Activated T-cell treated with anti-CD3 and anti-CD28 coated beads, Interleukin-2, amount 50 U/mL, for 4 hours (primary cell): ENCODE data around the gene BTRC. TPM values are rescaled to one million over a fixed set of nuclear protein-coding genes. Genes with fewer than 3 reads are reported as not detected.
A peak's percentile ranks its signal among the peaks of the same experiment; 100 is the strongest.

Experiments
- ATAC-seq, 2 donors: fragments of 200-7000 bp; cut with Tn5 transposase; one replicate each; pipeline ENCODE4 v1.10.0; 2021
- DNase-seq: peaks from one replicate; pipeline ENCODE4 v3.0.0-alpha.2; 2020
- H3K27me3 Mint-ChIP-seq: one replicate; pipeline ENCODE4 v1.8.0; 2021; ENCODE audit warnings: low read depth, mixed read lengths
- H3K36me3 Mint-ChIP-seq: one replicate; pipeline ENCODE4 v1.8.0; 2022; ENCODE audit warnings: mixed read lengths; ENCODE audit not compliant: insufficient read depth
- H3K4me1 Mint-ChIP-seq: one replicate; pipeline ENCODE4 v1.8.0; 2021; ENCODE audit warnings: low read depth, mixed read lengths
- H3K4me3 Mint-ChIP-seq: one replicate; pipeline ENCODE4 v1.8.0; 2021; ENCODE audit warnings: mild to moderate bottlenecking, moderate library complexity, mixed read lengths
- H3K9me3 Mint-ChIP-seq: one replicate; pipeline ENCODE4 v1.8.0; 2021; ENCODE audit warnings: mixed read lengths
- total RNA-seq, 3 donors: library from RNA; stranded (reverse); gene quantifications; one replicate each; pipeline ENCODE4 v1.2.1, GENCODE V29; 2021

Gene BTRC
- total RNA-seq, 3 donors from 2014 or later: 14.2 to 19.5 (median 14.8) TPM

DNA sequence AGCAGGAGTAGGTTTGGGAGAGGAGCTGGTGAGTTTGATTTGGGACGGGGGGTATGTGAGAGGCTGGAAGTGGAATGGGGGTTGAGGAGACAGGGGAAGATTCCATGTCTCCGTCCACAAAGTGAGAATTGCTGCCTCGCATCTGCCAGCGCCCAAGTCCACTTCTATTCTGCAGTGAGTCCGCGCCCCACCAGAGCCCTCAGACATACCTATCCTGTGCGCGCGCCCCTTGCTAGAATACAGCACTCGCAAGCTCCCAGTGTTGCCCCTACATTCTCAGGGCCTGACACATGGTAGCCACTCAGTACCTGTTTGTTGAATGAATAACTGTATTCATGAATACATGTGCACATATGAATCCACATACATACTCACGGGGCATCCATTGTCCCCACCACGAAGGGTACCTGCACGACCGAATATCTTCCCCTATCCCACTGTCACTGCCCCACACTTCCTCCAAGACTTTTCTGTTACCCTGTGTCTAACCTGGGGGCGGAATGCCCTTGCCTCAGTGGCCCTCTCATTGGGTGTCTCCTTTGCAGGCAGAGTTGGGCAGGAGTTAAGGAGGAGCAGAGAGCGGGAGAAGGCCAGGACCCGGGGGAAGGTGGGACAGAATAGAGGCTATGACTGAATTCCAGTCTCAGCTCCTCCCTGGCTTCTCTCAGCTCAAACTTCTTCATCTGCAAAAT is 214.2 kb downstream of the BTRC start:
- no peak overlapping the region for H3K4me3 Mint-ChIP-seq
- ATAC-seq: no peak
- H3K36me3 Mint-ChIP-seq: no peaks in the 10 kb centered on the region
- H3K9me3 Mint-ChIP-seq: peaks cover 3% of the 10 kb centered on the region
- no peak for DNase-seq
- peaks cover 9% of the 10 kb centered on the region for H3K4me1 Mint-ChIP-seq
- peaks cover 58% of the 10 kb centered on the region for H3K27me3 Mint-ChIP-seq

DNA sequence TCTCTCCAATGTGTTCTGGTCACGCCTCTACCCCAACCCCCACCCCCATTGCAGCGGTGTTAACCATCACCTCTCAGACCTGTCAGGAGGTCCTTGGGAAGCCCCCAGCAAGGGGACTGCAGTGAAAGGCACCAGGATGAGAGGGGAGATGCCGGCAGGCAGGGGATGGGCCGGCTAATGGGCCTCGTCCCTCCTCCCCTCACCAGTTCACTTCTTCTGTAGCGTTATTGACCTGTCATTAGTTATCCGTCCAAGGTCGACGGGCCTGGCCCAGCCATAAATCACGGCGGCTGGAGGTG is 215.3 kb downstream of the BTRC start:
- no peaks in the 10 kb centered on the region for H3K36me3 Mint-ChIP-seq
- H3K4me3 Mint-ChIP-seq: peak overlapping the region; percentile 70
- ATAC-seq: no peak
- peaks cover 50% of the 10 kb centered on the region for H3K27me3 Mint-ChIP-seq
- peaks cover 3% of the 10 kb centered on the region for H3K9me3 Mint-ChIP-seq
- no peak for DNase-seq
- H3K4me1 Mint-ChIP-seq: peaks cover 9% of the 10 kb centered on the region

DNA sequence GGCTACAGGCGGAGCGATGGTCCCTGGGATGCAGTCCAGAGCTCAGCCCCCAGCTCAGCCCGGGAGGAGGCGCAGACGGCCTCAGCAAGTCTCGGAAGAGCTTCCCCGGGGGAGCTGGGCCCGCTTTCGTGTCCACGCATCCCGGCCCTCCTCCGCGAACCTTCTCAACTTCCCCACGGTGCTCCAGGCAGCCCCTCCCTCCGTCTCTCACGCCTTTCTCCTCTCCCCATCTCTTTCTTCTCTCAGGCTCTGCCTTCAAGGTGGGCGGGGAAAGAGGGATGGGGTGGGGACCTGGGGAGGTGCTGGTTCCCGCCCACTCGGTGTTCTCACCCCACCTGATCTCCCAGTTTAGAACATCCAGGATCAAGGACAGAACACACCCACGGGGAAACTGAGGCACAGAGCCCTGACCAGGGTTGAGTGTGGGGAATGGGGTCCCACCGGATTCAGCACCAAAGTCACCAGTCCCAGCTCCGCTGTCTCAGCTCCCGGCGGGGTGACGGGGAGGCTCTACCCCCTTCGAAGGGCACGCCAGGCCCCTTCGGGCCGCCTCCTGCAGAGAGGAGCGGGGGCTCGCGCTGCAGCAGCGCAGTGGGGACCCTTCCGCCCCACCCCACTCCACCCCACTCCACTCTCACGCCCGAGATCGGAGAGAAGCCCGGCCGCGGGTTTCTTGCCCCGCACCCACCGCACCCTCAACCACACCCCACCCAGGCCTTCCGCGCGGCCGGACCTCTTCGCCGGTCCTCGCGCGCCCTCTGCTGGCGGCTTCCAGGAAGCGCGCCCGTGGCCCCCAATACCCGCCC is 215.9 kb downstream of the BTRC start:
- Mint-ChIP-seq H3K36me3 (no peaks in the 10 kb centered on the region), H3K27me3 (peaks cover 48% of the 10 kb centered on the region), H3K4me1 (peaks cover 9% of the 10 kb centered on the region), H3K4me3 (peak overlapping the region; percentile 70), H3K9me3 (peaks cover 3% of the 10 kb centered on the region)
- peak; percentile 81 for DNase-seq
- ATAC-seq: peak; percentile 87 to 89

DNA sequence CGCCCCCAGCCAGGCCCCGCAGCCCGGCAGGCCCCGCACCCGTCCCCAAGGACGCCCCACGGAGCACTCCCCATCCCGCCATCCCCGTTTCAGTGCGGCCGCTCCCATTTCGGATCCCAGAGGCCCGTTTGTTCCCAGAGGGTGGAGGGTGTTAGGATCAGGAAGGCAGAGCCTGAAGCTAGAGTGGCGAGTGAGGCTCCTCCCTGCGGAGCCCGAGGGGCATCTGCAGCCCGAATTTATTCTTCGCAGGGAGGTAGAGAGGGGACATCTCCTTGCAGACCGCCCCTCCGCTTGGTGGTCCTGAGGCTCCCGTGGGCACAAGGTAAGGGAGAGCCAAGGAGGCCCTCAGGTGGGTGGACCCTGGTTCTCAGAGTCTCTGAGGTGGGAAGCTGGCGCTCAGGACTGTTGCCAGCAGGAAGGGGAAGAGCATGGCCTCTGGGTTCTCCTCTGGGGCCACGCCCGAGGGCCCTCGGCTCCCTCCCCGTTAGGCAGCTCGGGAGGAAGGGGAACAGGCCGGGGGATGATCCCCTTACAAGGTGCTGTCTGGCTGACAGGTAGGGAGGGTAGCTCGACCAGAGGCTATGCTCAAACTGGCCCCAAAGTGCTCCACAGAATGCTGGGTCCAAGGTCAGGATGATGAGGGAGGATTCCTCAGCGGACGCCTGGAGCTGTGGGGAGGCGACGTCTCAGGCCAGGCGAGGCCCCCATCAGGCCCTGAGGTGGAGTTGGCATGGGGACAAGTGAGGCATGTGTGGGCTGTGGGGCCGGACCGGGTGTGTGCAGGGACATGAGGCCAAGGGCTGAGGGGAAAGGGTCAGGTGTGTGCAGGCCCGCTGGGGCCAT is 216.7 kb downstream of the BTRC start:
- no peak overlapping the region for H3K4me3 Mint-ChIP-seq
- peaks cover 9% of the 10 kb centered on the region for H3K4me1 Mint-ChIP-seq
- no peak for ATAC-seq

DNA sequence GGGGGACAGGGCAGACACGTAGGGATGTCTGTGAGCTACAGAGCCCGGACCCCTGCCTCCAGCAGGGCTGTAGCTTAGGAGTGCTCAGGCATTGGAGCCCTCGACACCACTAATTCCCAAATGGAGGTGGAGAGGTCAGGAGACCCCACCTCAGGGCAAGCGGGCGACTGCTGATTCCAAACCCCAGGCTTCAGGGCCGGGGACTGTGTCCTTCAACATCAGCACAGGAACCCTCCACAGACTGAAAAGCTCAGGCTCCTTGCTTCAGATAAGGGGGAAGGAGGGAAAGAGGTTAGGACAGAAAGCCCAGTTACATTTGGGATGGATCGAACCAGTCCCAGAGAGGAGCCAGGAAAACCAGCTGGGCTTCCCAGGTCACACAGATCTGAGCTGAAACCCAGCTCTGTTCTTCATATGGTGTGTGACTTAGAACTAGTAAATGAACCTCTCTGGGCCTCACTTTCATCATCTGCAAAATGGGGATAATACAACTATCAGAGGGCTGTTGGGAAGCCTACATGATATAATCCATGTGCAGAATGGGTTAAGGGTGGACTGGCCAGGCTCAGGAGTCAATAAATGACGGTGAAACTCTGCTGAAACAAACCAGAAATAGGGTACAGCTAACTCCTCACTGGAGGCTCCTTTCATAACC is 217.4 kb downstream of the BTRC start:
- Mint-ChIP-seq H3K27me3 (peaks cover 32% of the 10 kb centered on the region), H3K9me3 (peaks cover 3% of the 10 kb centered on the region), H3K36me3 (no peaks in the 10 kb centered on the region), H3K4me3 (no peak overlapping the region), H3K4me1 (peaks cover 7% of the 10 kb centered on the region)
- no peak for DNase-seq
- ATAC-seq: no peak

More for the DNA sequence above, 216.7 kb downstream of the BTRC start:
- Mint-ChIP-seq H3K9me3 (peaks cover 3% of the 10 kb centered on the region), H3K27me3 (peaks cover 39% of the 10 kb centered on the region), H3K36me3 (no peaks in the 10 kb centered on the region)
- no peak for DNase-seq

GRCh38 chr10:101572126-101572525 is 218.2 kb downstream of the BTRC start:
- peaks cover 4% of the 10 kb centered on the region for H3K4me1 Mint-ChIP-seq
- H3K36me3 Mint-ChIP-seq: no peaks in the 10 kb centered on the region
- peaks cover 26% of the 10 kb centered on the region for H3K27me3 Mint-ChIP-seq
- DNase-seq (no peak), ATAC-seq (no peak)
- H3K4me3 Mint-ChIP-seq: no peak overlapping the region
- H3K9me3 Mint-ChIP-seq: peaks cover 3% of the 10 kb centered on the region

- DNase-seq (no peak), ATAC-seq (no peak)
- Mint-ChIP-seq H3K4me3 (no peak overlapping the region), H3K36me3 (no peaks in the 10 kb centered on the region), H3K27me3 (peaks cover 21% of the 10 kb centered on the region), H3K9me3 (peaks cover 3% of the 10 kb centered on the region), H3K4me1 (peaks cover 4% of the 10 kb centered on the region)
These were observed 218.8 kb downstream of the BTRC start for GRCh38 chr10:101572785-101573184.

- Mint-ChIP-seq H3K9me3 (peaks cover 3% of the 10 kb centered on the region), H3K4me3 (no peak overlapping the region), H3K36me3 (peaks cover 5% of the 10 kb centered on the region), H3K4me1 (peaks cover 4% of the 10 kb centered on the region), H3K27me3 (peaks cover 9% of the 10 kb centered on the region)
- no peak for DNase-seq
- no peak for ATAC-seq
These were observed 220.2 kb downstream of the BTRC start for GRCh38 chr10:101573885-101574753.

- Mint-ChIP-seq H3K4me1 (no peaks in the 10 kb centered on the region), H3K27me3 (no peaks in the 10 kb centered on the region), H3K9me3 (peaks cover 3% of the 10 kb centered on the region), H3K4me3 (no peak overlapping the region), H3K36me3 (peaks cover 8% of the 10 kb centered on the region)
- DNase-seq (no peak), ATAC-seq (no peak)
These were observed 221.1 kb downstream of the BTRC start for GRCh38 chr10:101575091-101575490.

GRCh38 chr10:101575580-101576210 is 221.7 kb downstream of the BTRC start:
- peaks cover 3% of the 10 kb centered on the region for H3K9me3 Mint-ChIP-seq
- no peak overlapping the region for H3K4me3 Mint-ChIP-seq
- no peaks in the 10 kb centered on the region for H3K27me3 Mint-ChIP-seq
- peaks cover 8% of the 10 kb centered on the region for H3K36me3 Mint-ChIP-seq
- ATAC-seq: no peak
- no peaks in the 10 kb centered on the region for H3K4me1 Mint-ChIP-seq
- no peak for DNase-seq

DNA sequence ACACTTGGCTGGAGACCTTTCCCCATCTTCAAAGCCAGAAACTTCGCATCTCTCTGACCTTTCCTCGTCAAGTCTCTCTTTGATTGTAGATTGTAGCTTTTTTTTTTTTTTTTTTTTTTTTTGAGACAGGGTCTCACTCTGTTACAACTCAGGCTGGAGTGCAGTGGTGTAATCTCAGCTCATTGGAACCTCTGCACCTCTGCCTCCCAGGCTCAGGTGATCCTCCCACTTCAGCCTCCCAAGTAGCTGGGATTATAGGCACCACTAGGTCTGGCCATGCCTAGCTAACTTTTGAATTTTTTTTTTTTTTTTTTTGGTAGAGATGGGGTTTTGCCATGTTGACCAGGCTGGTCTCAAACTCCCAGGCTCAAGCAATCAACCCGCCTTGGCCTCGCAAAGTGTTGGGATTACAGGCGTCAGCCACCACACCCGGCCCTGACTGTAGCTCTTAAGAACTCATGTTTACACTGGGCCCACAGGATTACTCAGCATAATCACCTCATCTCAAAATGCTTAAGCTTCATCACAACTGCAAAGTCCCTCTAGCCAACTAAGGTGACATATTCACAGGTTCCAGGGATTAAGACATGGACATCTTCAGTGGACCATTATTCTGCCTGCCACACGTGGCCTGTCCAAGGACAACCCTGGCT is 222.4 kb downstream of the BTRC start:
- ATAC-seq (no peak), DNase-seq (no peak)
- Mint-ChIP-seq H3K4me3 (no peak overlapping the region), H3K36me3 (peaks cover 8% of the 10 kb centered on the region), H3K4me1 (no peaks in the 10 kb centered on the region), H3K9me3 (peaks cover 3% of the 10 kb centered on the region), H3K27me3 (no peaks in the 10 kb centered on the region)

DNA sequence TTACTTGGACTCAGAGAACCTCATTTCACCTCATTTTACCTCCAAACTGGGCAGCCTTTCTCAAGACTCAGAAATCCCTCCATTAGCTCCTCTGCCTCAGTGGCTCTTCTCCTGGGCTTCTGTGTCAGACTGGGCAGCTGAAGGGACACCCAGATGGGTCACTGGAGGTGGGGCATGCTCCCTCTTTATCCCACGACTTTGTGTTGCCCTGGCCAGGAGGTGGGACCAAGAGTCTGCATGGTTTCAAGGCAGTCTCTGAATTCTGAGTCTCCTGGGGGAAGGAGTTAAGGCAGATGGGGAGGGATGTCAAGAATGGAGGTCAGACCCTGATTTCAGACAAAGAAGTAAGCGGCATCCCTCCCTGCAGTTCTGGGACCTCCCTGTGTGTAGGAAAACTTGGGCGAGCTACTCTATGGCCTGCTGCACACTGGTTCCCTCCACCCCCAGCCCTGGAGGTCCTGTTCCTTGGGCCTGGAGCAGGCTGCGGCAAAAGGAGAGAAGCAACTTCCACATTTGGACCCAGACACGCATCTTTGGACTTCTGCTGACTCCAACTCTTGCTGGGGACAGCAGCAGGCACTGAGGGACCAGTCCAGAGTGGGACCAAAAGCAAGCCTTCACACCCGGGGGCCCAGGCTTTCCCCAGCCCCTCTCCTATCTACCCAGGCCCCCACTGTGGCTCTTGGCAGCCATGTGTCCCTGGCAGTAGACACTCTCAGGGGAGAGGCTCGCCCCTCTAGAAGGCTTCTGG is 223.3 kb downstream of the BTRC start:
- Mint-ChIP-seq H3K4me3 (no peak overlapping the region), H3K9me3 (peaks cover 3% of the 10 kb centered on the region), H3K36me3 (peaks cover 10% of the 10 kb centered on the region), H3K27me3 (no peaks in the 10 kb centered on the region), H3K4me1 (no peaks in the 10 kb centered on the region)
- ATAC-seq: no peak
- no peak for DNase-seq
